MCF 10A (cell line): ENCODE data around the gene RAPGEF1. TPM values are rescaled to one million over a fixed set of nuclear protein-coding genes. Genes with fewer than 3 reads are reported as not detected.

Experiments used
- BruUV-seq: library from RNA; stranded (reverse); fragments of 400-500 nt; replicated peaks from 2 replicates; lab custom pipeline; 2021; lab: Mats Ljungman, UMichigan
- CTCF ChIA-PET: fragments of 300-600 bp; sonication (Branson Sonifier 250); formaldehyde crosslinking; extraction: SDS; loops from one replicate; lab custom pipeline; 2021; ENCODE audit warnings: antibody characterized with exemption, inconsistent platforms; lab: Yijun Ruan, JAX
- POLR2A ChIA-PET: fragments of 300-600, 350-650 bp; sonication (Branson Sonifier 250); formaldehyde crosslinking; extraction: SDS; loops from one replicate; lab custom pipeline; 2020; ENCODE audit warnings: antibody characterized with exemption, inconsistent platforms; lab: Yijun Ruan, JAX
- DNase-seq: peaks from one replicate; pipeline ENCODE4 v3.0.0-alpha.2; 2018; ENCODE audit not compliant: unreplicated experiment
- H3K27ac Mint-ChIP-seq: one replicate; pipeline ENCODE4 v1.8.0; 2022; ENCODE audit warnings: mild to moderate bottlenecking, low read depth, mixed read lengths; ENCODE audit not compliant: unreplicated experiment
- H3K27me3 Mint-ChIP-seq: one replicate; pipeline ENCODE4 v1.8.0; 2022; ENCODE audit warnings: mixed read lengths; ENCODE audit not compliant: insufficient read depth, unreplicated experiment
- H3K36me3 Mint-ChIP-seq: one replicate; pipeline ENCODE4 v1.8.0; 2022; ENCODE audit warnings: mild to moderate bottlenecking, moderate library complexity, mixed read lengths; ENCODE audit not compliant: insufficient read depth, unreplicated experiment
- H3K4me1 Mint-ChIP-seq: one replicate; pipeline ENCODE4 v1.8.0; 2022; ENCODE audit warnings: mixed read lengths; ENCODE audit not compliant: insufficient read depth, unreplicated experiment
- H3K4me3 Mint-ChIP-seq: one replicate; pipeline ENCODE4 v1.8.0; 2022; ENCODE audit warnings: mild to moderate bottlenecking, moderate library complexity, mixed read lengths; ENCODE audit not compliant: unreplicated experiment
- H3K9me3 Mint-ChIP-seq: one replicate; pipeline ENCODE4 v1.8.0; 2022; ENCODE audit warnings: mixed read lengths; ENCODE audit not compliant: unreplicated experiment
- intact Hi-C: fragments of 100-400 bp; cut with micrococcal nuclease; formaldehyde crosslinking; loops from 2 replicates; pipeline ENCODE4 v1.14.1; 2022
- total RNA-seq: library from RNA; stranded (reverse); gene quantifications from 2 replicates; pipeline ENCODE4 v1.2.3, GENCODE V29; 2022
- TF ChIP-seq, protein P1 (sequence below): fragments of 200-600 bp; IDR thresholded peaks from one replicate; pipeline ENCODE4 v1.8.0; 2022; ENCODE audit warnings: antibody characterized with exemption, mild to moderate bottlenecking; ENCODE audit not compliant: unreplicated experiment

Gene RAPGEF1
- total RNA-seq, 1 experiment from 2014 or later = 55.4 TPM

DNA sequence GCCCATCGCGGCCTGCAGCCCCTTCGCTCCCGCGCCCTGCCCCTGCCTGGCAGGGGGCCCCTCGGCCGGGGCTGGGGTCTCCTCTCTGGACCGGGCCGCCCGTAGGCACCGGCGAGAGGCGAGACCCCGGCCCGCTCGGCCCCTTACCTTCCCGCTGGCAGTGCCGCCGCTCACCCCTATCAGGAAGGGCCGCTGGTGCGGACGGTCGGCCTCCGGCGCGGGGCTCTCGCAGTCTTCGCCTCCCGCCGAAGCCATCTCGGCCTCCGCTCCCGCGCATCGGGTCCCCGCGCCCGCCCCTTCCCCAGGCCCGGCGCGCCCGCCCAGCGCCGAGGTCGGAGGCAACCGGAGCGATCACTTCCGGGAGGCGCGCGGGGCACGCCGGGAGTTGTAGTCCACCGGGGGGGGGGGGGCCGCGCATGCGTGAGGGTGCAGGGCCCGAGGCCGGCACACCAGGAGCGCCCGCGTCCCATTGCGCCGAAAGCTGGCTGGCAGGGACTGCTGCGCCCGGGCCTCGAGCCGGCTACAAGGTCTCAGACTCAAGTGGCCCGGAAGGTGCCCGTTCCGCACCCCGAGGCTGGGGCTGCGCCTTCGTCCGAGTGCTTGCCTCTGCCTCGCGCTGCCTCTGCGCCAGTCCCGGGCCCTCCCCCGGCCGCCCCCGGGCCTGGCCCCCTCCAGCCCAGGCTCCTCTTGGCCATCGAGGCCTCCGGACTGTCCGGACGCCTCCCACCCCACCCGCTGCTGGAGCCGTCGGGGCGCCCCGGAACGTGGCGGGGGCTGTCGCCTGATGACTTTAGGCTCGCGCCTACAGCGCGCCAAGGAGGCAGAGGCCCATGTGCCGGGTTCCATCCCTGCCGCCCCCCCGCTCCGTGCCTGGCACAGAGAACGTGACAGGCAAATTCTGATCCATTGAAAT is 208.7 kb downstream of the RAPGEF1 start, which contains the start of gene UCK1:
UCK1 (minus strand) TSS at position 344 of the 913 bp plus-strand sequence; CDS start at position 255, 89 bp downstream.
- TF ChIP-seq, protein P1, sequence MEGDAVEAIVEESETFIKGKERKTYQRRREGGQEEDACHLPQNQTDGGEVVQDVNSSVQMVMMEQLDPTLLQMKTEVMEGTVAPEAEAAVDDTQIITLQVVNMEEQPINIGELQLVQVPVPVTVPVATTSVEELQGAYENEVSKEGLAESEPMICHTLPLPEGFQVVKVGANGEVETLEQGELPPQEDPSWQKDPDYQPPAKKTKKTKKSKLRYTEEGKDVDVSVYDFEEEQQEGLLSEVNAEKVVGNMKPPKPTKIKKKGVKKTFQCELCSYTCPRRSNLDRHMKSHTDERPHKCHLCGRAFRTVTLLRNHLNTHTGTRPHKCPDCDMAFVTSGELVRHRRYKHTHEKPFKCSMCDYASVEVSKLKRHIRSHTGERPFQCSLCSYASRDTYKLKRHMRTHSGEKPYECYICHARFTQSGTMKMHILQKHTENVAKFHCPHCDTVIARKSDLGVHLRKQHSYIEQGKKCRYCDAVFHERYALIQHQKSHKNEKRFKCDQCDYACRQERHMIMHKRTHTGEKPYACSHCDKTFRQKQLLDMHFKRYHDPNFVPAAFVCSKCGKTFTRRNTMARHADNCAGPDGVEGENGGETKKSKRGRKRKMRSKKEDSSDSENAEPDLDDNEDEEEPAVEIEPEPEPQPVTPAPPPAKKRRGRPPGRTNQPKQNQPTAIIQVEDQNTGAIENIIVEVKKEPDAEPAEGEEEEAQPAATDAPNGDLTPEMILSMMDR = no peak
- DNase-seq = peak; percentile 74
- H3K4me1 Mint-ChIP-seq = no peaks in the 10 kb centered on the region
- CTCF ChIA-PET = interaction anchor here (0.5 to 0.9 kb wide), 2 partner anchors 455 to 1955 kb away, joined by 3 to 4 read pairs; no protein-coding TSS in a partner anchor
- POLR2A ChIA-PET = interaction anchor here (0.6 to 1.0 kb wide), 4 partner anchors 11 to 991 kb away, joined by 3 read pairs; no protein-coding TSS in a partner anchor
- H3K27ac Mint-ChIP-seq = no peak within 1 kb of the TSS
- peak within 1 kb of the TSS; percentile 73 for H3K4me3 Mint-ChIP-seq
- H3K36me3 Mint-ChIP-seq = peaks cover 12% of the 10 kb centered on the region
- intact Hi-C loops = no loop called here
- H3K27me3 Mint-ChIP-seq = no peaks in the 10 kb centered on the region
- BruUV-seq = no TSS peak
- no peaks in the 10 kb centered on the region for H3K9me3 Mint-ChIP-seq

DNA sequence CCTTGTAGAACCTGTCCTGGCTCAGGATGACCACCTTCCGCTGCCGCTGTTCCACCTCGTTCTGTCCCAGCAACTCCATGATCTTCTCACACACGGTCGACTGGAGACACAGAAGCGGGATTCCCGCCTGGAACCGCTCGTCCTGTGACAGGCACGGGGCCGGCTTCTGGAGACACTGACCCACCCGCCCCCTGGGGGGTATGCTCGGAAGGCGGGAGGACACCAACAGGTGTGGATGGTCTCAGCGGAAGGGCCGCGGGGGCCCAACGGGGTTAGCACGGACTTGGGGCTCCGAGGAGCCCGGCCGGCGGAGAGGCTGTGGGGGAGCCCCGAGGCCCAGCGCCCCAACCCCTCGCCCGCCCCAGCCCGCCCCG is 209.3 kb downstream of the RAPGEF1 start:
- H3K9me3 Mint-ChIP-seq = no peaks in the 10 kb centered on the region
- DNase-seq = peak; percentile 21
- H3K36me3 Mint-ChIP-seq = peaks cover 18% of the 10 kb centered on the region
- no peaks in the 10 kb centered on the region for H3K27me3 Mint-ChIP-seq
- TF ChIP-seq, protein P1 = no peak
- ChIA-PET CTCF (interaction anchor here (0.7 to 0.9 kb wide), 2 partner anchors 42 to 1956 kb away, joined by 3 to 4 read pairs; no protein-coding TSS in a partner anchor), POLR2A (interaction anchor here (0.6 to 1.0 kb wide), 3 partner anchors 11 to 229 kb away, joined by 3 read pairs; no protein-coding TSS in a partner anchor)
- intact Hi-C loops = no loop called here
- no peak overlapping the region for H3K27ac Mint-ChIP-seq
- peak overlapping the region; percentile 73 for H3K4me3 Mint-ChIP-seq
- H3K4me1 Mint-ChIP-seq = no peaks in the 10 kb centered on the region
- BruUV-seq = no TSS peak

DNA sequence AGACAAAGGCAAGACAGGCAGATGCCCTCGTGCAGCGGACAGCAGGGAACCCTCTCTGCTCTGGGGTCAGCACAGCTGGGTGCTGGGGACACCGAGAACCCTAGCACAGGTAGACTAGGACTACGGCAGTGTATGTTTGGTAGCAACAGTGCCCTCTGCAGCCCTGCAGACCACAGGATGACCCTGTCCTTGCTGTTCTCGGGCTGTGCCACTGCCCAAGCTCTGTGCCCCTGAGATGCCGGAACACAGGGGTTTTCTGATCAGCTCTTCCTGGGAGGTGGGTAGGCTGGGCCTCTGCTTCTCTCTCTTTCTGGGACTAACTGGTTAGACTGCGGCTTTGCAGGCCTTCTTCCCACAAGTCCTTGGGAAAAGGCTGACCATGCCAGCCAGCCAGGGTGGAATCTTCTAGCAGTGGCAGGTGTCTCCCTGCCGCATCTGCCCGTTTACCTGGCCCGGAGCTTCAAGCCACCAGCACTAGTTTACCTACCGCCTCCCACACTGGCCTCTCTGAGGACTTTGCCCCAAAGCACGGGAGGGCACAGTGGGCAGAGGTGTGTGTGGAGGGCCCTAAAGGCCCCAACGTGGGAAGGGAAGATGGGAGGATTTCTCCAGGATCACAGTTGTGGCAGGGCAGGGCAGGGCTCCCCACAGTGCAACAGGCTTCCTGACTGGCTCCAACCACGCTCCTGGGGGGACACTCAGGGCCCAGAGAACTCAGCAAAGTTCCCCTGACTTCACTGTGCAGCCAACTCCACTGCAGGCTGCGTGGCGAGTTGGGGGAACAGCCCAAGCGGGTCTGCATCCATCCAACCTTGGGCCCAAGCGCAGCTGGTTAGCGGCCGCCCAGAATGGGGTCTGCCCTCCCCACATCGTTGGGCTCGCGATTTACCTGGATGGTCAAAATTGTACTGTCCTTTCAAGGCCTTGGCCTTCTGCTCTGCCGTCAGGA is 210.0 kb downstream of the RAPGEF1 start:
- TF ChIP-seq, protein P1 = no peak
- BruUV-seq = no TSS peak
- intact Hi-C loops = no loop called here
- POLR2A ChIA-PET = interaction anchor here (0.6 kb wide), 1 partner anchor 150 kb away, joined by 3 read pairs; no protein-coding TSS in a partner anchor
- Mint-ChIP-seq H3K27ac (no peak overlapping the region), H3K4me1 (no peaks in the 10 kb centered on the region), H3K27me3 (no peaks in the 10 kb centered on the region), H3K4me3 (peak overlapping the region; percentile 73), H3K36me3 (peaks cover 25% of the 10 kb centered on the region), H3K9me3 (no peaks in the 10 kb centered on the region)
- no peak for DNase-seq
- CTCF ChIA-PET = interaction anchor here (0.7 to 0.9 kb wide), 2 partner anchors 41 to 1957 kb away, joined by 3 to 4 read pairs; no protein-coding TSS in a partner anchor
